ENCODE data around the gene ARID1B. TPM values are rescaled to one million over a fixed set of nuclear protein-coding genes. Genes with fewer than 3 reads are reported as not detected.

ARID1B gene
- total and polyA plus RNA-seq, 9 of the 15 experiments (the other 6 are each of a cell fraction or from before 2014, with no cell fraction given), result 12.5 to 50.5 (median 25.8) TPM

- CTCF ChIA-PET (ENCODE audit: low intra/inter-chr PET ratio), result no interaction called here
- intact Hi-C loops (cut with micrococcal nuclease), result no loop called here
Observed at GRCh38 chr6:157164972-157165371, 387.8 kb downstream of the ARID1B start.

More at GRCh38 chr6:157164972-157165371, 387.8 kb downstream of the ARID1B start:
- POLR2A ChIA-PET, result interaction anchor here (0.7 to 1.3 kb wide), 2 partner anchors 9 to 367 kb away, joined by 3 to 4 read pairs; no protein-coding TSS in a partner anchor
- Histone ChIP-seq H3K9ac (ENCODE audit: insufficient read depth in 1 of 2, low read depth in 2 of 2, low read length in 2 of 2) (no peak overlapping the region), H3K4me1 (replicated peaks in 1 of 2; ENCODE audit: control insufficient read depth in 2 of 2, insufficient read depth in 2 of 2, low read length in 2 of 2) (0 out of 5 replicates have a peak, but pooled peaks cover 0 to 3% of the 10 kb centered on the region in 2 experiments), H3K27me3 (ENCODE audit: control insufficient read depth in 2 of 2, insufficient read depth in 2 of 2, low read length in 2 of 2) (no peaks in the 10 kb centered on the region), H3K4me2 (ENCODE audit: insufficient read depth, low read length) (no peak overlapping the region), H4K20me1 (replicated peaks; ENCODE audit: control insufficient read depth, insufficient read depth, low read length) (no peaks in the 10 kb centered on the region), H3K27ac (ENCODE audit: extremely low read depth, low read depth, low read length) (no peak overlapping the region), H3K9me1 (ENCODE audit: control insufficient read depth, insufficient read depth, low read length) (no peaks in the 10 kb centered on the region), H3K36me3 (ENCODE audit: control insufficient read depth, insufficient read depth, low read length) (peaks cover 23% of the 10 kb centered on the region; the same call in 2 of the 3 replicates), H3K9me3 (replicated peaks; ENCODE audit: control insufficient read depth, insufficient read depth, low read depth, low read length) (no peaks in the 10 kb centered on the region), H2AFZ (ENCODE audit: low read depth, low read length) (no peak overlapping the region), H3K79me2 (ENCODE audit: control insufficient read depth, insufficient read depth, low read length) (no peaks in the 10 kb centered on the region), H3K4me3 (no peak overlapping the region)
- BruUV-seq (replicated peaks), result no TSS peak
- WGBS (ENCODE audit: insufficient coverage, low coverage, missing lambda C conversion rate), result 100% methylated on average over 1 of the region's 1 CpG
- FAIRE-seq (no peak), DNase-seq (ENCODE audit: extremely low read depth in 1 of 4, low spot score in 3 of 4) (no peak), ATAC-seq (no peak)
- in situ Hi-C loops (cut with MboI), result no loop called here
- TF ChIP-seq HDAC1 (IDR thresholded peaks at IDR 0.05), result no peak
- no peak for TF ChIP-seq THRB (CRISPR knock-in tag; conservative IDR thresholded peaks at IDR 0.05)
- no peak for TF ChIP-seq TGIF2 (CRISPR knock-in tag; IDR thresholded peaks at IDR 0.05)
- TF ChIP-seq ZNF197 (CRISPR knock-in tag; IDR thresholded peaks at IDR 0.05; ENCODE audit: low read depth), result no peak
- TF ChIP-seq ZNF253 (CRISPR knock-in tag; conservative IDR thresholded peaks at IDR 0.05), result no peak
- no peak for TF ChIP-seq HDAC6 (IDR thresholded peaks at IDR 0.05; ENCODE audit: low read depth, low read length)
- no peak for TF ChIP-seq GTF2A2 (tag; IDR thresholded peaks at IDR 0.05)
- no peak for TF ChIP-seq HMG20B (CRISPR knock-in tag; IDR thresholded peaks at IDR 0.05)
- TF ChIP-seq NELFE (IDR thresholded peaks at IDR 0.05; ENCODE audit: insufficient read depth, insufficient read length), result no peak
- no peak for TF ChIP-seq NR4A1 (CRISPR knock-in tag; IDR thresholded peaks at IDR 0.05)
- no peak for TF ChIP-seq NR4A1 (tag; IDR thresholded peaks at IDR 0.05)
- no peak for TF ChIP-seq ZNF384 (IDR thresholded peaks at IDR 0.05; ENCODE audit: low read depth, low read length)
- no peak for TF ChIP-seq TRIM24 (IDR thresholded peaks at IDR 0.05)
